ENCODE results near the gene FBXL17.
"Not testable (repeated sequence)": the region's sequence is repeated elsewhere in the genome, so short reads cannot be mapped to it uniquely, and the experiment has no call there.

FBXL17 gene

DNA sequence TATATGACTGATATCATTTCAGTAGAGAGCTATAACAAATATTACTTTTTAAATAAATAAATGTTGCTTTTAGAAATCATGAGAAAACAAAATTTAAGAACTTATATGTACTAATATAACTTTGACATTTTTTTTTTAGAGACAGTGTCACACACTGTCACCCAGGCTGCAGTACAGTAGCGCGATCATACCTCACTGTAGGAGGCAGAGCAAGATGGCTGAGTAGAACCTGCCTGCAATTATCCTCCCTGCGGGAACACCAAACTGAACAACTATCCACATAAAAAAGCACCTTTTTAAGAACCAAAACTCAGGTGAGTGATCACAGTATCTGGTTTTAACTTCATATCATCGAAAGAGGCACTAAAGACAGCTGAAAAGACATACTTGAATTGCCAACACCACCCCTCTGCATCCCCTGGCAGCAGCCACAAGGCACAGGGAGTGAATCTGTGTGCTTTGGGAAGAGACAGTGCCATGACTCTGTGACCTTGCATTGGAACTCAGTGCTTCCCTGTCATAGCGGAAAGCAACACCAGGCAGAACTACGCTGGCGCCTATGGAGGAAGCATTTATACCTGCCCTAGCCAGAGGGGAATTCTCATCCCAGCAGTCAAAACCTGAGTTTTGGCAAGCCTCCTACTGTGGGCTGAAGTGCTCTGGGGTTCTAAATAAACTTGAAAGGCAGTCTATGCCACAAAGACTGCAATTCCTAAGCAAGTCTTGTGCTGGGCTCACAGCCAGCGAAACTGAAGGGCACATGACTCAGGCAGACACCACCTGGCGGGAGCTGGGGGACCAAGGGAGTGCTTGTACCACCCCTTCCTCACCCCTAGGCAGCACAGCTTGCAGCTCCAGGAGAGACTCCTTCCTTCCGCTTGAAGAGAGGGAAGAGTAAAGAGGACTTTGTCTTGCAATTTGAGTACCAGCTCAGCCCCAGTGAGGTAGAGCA, 142.7 kb downstream of the FBXL17 start:
- peak; percentile 68 for DNase-seq

DNA sequence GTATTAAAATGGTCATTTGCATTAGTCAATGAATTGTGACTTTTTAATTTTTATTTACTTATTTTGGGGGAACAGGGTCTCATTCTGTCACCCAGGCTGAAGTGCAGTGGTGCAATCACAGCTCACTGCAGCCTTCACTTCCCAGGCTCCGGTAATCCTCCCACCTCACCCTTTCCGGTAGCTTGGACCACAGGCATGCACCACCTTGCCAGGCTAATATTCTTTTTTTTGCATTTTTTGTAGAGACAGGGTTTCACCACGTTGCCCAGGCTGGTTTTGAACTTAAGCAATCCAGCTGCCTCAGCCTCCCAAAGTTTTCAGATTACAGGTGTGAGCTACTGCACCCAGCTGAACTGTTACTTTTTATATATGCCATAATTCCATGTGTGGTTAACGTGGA, 143.4 kb downstream of the FBXL17 start:
- no peak for DNase-seq

DNA sequence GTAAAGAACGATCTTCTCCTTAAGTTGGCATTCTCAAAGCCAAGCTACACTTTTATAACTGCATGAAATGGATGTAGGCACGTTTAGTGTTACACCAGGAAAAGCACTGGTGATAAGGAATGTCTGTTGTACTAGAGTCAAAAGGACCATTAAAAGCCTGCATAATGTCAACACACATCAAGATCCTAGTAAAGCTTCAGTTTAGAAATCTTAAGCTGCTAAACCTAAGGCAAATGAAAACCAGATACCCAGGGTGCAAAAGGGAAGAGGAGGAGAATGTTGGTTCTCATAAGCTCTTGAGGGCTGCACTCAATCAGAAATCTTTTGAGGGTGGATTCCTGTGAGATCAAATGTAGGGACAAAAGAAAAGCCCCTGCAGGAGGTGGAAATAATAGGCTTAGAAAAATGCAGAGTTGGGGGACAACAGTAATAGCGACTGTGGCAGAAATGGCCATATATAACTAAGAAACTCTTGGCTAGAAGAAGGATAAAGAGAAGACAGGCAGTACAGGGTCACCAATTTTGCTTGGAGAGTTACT, 148.2 kb downstream of the FBXL17 start:
- DNase-seq: no peak

DNA sequence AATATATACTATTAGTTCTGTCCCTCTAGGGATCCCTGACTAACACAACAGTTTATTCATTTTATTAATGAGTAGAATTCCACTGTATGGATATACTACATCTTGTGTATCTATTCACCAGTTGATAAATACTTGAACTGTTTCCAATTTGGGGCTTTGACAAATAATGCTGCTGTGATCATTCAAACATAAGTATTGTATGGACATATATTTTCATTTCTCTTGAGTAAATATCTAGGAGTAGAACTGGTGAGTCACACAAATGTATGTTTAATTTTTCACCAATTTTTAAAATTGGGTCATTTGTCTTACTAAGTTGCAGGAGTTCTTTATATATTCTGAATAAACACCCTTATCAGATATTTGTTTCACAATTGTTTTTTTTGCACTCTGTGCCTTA, 149.1 kb downstream of the FBXL17 start:
- DNase-seq: no peak

DNA sequence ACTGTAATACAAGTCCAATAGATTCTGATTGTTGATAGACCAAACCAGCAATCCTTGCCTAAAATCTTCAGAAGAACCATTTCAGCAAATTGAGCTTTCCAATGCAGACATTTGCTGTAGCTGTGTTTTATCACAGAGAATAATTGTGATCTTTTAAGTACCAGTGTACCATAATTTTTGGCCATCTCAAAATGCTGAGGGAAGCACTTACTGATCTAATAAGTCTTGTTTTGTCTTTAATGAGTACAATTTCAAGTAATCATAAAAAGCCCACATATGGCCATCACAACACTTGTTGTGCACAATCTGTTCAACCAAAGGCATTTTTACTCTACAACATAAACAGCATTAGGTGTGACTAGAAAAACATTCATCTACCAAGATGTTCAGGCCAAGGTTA, 159.9 kb downstream of the FBXL17 start:
- DNase-seq: no peak

DNA sequence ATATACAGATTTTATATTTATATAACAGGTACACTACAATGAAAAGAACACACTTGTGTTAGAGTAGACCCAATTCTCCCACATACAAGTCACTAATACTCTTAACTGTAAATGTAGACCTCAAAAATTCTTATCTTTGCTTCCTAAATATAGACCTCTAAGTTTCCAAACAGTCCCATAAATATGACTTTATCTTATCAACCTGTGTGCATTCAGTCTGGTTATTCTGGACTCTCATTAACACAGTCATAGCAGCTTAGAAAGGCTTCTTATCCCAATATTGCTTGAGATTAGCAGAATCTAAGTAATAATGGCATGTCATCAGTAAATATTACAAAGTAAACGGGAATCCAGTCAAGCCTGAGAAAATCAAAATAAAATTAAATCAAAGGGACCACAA, 161.1 kb downstream of the FBXL17 start:
- no peak for DNase-seq

DNA sequence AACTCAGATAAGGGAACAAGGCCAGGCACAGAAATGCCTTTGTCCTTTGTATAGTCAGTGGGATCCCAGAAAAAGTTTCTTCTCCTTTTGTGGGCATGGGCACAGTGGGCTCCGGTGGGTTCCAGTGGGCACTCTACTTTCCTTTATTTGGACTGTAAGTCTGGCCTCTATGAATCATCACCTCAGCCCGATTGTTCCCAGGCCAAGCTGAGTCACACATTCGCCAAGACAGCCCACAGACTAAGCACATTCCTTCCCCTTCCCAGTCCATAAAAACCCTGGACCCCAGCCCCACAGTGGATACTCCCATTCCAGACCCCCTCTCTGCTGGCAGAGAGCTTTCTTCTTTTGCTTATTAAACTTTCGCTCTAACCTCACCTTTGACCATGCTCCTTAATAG, 165.0 kb downstream of the FBXL17 start:
- no peak for DNase-seq

DNA sequence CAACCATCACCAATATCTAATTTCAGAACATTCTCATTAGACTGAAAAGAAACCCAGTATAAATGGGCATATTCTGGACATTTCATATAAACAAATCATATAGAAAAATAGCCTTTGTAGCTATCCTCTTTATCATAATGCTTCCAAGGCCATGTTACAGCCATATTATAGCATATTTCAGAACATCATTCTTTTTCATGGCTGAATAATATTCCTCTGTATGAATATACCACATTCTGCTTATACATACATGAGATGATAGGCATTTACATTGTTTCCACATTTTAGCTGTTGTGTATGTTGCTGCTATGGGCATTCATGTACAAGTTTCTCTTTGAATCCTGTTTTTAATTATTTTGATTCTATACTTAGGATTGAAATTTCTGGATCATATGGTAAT, 167.0 kb downstream of the FBXL17 start:
- no peak for DNase-seq

DNA sequence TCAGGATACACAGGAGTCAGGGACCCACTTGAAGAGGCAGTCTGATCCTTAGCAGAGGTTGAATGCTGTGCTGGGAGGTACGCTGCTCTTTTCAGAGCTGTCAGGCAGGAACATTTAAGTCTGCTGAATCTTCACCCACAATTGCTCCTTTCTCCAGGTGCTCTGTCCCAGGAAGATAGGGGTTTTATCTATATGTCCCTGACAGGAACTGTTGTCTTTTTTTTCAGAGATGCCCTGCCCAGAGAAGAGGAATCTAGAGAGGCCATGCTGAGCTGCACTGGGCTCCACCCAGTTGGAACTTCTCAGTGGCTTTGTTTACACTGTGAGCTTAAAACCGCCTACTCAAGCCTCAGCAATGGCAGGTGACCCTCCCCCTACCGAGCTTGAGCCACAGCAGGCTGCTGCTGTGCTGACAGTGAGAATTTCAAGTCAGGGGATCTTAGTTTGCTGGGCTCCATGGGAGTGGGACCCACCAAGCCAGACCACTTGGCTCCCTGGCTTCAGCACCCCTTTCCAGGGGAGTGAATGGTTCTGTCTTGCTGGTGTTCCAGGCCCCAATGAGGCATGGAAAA, 169.0 kb downstream of the FBXL17 start:
- peak; percentile 26 for DNase-seq

DNA sequence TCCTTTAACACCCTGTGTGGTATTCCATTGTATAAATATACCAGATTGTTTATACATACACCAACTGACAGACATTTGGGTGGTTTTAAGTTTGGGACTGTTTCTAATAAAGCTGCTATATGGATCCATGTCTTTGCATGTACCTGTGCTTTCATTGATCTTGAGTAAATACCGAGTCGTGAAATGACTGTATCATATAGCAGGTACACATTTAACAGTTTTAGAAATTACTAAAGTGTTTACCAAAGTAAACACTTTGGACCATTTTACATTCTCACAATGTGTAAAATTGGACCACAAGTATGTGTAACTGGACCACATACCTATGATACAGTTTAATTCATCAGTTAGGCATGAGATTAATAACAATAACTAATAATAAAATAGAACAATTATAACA, 175.2 kb downstream of the FBXL17 start:
- no peak for DNase-seq

DNA sequence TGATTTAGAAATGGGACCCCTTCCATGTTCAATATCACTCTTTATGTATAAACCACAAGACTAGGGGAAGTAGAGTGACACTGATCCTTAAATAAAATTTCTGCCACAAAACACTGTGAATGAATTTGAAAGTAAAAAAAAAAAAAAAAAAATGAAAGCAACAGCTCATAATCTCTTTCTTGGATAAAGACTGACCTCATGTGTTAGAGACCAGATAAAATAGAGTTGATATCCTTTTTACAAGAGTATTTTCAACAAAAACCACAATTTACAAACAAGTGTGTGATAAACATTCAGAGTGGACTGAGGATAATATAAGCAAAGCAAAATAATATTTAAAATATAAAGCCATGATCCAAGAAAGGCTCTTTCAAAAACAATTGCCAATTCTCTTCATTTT, 180.2 kb downstream of the FBXL17 start:
- peak; percentile 17 for DNase-seq

DNA sequence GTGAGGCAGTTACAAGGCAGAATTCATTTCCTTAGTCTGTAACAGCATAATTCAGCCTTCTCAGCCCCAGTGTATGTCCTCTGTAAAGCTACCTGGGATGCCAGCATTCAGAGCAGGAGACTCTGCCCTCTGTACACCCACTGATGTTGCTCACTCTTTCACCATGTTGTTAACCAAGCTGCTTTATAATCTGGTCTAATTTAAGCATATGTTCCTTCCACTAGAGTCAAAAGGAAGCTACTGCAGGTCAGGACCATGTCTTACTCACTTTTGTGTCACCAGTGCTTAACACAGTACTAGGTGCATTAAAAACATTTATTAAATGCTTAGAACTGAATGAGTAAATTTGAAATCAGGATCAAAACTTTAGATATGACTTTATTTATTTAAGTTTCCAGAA, 185.6 kb downstream of the FBXL17 start:
- no peak for DNase-seq

DNA sequence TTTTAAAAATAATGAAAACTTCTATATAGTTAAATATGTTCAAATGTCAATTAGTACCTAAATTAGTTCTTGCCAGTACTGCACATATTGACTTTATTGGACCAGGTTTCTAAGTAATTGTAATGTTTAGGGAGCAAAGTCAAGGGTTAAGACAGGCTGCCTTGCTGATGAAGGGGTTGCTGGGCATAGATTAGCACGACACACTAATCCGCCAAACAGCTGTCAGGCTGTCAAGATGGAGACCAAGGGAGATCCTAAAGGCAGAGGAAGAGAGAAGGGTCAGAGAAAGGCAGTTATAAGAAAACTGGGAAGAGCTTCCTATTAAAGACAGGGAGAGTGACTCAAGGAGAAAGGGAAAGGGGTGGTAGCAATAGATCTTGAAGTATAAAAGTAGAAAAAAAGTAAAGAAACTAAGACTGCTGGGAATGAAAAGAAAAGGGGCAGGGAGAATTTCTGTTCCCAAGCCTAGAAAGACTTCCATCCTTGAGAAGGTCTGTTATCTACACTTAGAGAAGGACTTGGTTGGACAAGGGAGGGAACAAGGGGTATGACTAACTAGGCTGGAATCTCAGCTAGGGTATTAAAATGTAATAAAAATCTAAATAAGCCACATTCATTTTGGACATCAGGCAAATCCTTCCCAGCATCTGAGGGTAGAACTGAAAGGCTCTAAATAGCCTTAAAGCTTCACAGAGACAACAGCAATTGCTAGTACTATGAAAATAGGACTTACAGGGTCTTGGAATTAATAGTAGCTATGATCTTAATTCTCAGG, 188.7 kb downstream of the FBXL17 start:
- DNase-seq: no peak

DNA sequence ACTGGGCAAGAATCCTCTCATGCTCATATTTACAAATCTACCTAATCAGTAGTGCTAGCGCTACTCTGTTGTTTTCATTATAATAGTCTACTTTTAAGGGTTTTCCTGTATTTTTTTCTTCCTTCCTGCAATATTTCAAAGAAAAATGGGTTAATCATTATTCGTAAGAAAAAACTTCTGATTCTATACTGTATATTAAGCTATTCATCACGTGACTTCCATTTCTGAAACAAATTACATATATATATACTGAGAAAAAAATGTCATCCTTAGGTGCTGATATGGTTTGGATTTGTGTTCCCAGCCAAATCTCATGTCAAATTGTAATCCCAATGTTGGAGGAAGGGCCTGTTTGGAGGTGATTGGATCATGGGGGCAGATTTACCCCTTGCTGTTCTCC, 197.0 kb downstream of the FBXL17 start:
- DNase-seq: no peak

DNA sequence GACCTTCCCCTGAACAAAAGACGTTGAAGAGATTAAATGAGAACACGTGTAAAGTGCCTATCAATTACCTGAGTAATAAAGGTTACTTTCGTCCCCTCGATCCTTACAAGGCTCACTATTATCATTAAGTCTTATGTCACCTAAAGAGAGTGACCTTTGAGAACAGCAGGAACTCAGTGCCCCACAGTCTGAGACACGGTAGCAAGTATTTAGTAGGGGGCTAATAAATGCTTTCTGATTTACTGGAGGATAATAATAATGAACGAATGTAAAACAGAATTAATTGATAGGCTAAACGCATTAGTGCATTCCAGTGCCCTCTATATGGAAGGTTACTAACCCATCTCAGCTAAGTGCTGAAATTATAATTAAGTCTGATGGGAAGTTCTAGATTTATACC, 199.9 kb downstream of the FBXL17 start:
- no peak for DNase-seq

DNA sequence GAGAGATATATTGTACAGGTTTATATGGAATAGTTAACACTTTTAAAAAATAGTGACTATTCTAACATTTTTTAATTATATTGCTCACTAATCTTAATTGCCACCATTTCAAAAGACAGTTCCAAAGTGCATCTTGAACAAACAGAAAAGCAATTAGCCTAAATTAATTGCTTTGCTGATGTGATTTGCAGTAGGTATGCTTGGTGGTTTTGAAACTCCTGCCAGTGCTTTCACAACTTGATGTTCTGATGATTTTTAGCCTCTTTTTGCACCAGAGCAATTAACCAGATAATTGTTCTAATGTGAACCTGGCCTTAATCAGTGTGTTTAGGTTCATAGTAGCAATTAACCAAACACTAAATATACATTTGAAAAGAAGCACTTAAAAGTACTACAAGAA, 207.6 kb downstream of the FBXL17 start:
- DNase-seq: no peak

DNA sequence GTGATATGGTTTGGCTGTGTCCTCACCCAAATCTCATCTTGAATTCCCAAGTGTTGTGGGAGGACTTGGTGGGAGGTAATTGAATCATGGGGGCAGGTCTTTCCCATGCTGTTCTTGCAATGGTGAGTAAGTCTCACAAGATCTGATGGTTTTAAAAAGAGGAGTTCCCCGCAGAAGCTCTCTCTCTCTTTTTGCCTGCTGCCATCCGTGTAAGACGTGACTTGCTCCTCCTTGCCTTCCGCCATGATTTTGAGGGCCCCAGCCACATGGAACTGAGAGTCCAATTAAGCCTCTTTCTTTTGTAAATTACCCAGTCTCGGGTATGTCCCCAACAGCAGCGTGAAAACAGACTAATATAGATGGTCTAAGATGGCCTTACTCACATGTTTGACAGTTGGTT, 210.1 kb downstream of the FBXL17 start:
- DNase-seq: no peak

DNA sequence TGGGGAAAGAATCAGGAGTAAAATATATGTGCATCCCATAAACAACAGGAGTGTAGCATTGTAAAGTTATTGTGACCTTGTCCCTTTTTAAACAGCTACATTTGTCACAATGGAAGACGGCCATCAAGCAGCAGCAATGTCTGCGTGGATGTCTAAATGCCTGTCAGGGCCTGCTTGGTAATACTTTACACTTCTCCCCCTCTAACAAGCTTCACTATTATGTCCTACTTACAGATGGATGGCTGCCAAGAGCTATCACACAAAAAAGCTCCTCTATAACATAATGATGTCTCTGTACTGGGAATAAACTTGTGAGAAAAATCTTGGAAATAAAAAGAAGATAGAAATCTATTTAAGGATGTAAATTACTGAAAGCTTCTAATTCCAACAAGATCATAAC, 213.0 kb downstream of the FBXL17 start:
- peak; percentile 58 for DNase-seq

DNA sequence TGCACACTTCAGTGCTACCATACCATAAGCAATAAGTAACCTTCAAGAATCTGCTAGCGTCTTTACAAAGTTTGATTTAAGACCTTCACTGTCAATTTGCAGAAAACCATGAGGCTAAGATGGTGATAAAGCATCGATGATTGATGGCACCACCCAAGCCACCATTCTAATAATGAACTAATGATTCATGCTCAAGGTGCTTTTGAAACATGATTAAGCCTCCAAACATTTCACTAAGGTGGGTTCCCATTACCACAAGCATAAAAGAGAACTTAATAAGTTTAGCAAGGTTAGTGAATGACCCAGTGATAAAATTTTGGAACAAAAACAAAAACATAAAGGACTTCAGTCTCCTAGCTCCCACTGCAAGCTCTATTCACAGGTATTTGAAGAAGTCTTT, 214.7 kb downstream of the FBXL17 start:
- DNase-seq: no peak

DNA sequence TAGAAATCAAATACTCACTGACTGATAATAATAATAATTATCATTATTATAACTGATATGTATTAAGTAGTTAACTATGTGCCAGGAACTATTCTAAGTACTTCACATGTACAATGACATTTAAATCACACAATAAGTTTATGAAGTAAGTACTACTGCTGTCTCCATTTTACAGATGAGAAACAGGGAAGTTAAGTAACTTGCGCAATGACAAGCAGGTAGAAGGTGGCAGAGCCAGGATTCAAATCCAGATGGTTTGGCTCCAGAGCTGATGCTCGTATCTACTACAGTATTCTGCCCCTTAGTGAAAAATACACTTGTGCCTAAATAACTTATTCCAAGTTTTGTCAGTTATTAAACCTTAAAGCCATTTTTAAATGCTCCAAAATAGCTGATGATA, 217.3 kb downstream of the FBXL17 start:
- no peak for DNase-seq

DNA sequence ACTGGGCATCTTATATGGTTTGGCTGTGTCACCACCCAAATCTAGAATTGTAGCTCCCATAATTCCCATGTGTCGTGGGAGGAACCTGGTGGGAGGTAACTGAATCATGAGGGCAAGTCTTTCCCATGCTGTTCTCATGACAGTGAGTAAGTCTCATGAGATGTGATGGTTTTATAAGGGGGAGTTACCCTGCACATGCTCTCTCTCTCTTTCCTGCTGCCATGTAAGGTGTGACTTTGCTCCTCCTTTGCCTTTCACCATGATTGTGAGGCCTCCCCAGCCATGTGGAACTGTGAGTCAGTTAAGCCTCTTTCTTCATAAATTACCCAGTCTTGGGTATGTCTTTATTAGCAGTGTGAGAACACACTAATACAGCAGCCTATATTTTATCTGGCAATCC, 229.0 kb downstream of the FBXL17 start:
- DNase-seq: not testable (repeated sequence)

DNA sequence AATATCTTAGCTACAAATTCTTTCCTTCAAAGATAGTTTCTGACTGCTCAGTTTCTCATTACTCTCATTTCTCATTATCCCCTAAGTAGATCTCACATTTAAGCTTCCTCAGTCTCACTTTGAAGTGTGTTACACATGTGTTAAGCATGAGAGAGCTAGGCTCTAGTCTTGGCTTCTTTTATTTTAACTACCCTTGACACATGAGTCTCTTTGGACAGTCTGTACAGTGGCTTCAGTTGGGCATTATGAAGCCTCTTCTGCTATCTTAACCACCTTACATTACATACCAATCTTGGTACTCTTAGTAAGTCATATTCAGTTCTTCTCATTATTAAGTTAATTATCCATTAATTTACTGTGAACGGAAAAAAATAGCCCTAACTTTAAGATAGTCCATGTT, 232.5 kb downstream of the FBXL17 start:
- no peak for DNase-seq

DNA sequence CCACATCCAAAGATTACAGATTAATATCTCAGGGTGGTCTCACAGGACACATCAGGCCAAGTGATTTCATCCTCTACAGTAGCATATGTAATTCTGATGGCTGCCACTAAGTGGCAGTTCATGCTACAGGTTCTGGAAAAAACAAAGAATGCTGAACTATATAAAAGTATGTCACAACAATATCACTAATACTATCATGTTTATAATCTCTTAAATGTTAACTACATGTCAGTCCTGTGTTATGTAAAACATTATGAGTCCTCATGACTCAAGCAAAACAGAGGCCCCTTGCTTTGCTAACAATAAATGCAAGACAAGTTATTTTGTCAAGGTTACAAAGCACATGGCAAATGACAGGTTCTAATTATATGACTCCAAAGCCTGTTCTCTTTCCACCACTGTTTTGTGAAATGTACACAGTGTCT, 233.2 kb downstream of the FBXL17 start:
- peak; percentile 8 for DNase-seq

DNA sequence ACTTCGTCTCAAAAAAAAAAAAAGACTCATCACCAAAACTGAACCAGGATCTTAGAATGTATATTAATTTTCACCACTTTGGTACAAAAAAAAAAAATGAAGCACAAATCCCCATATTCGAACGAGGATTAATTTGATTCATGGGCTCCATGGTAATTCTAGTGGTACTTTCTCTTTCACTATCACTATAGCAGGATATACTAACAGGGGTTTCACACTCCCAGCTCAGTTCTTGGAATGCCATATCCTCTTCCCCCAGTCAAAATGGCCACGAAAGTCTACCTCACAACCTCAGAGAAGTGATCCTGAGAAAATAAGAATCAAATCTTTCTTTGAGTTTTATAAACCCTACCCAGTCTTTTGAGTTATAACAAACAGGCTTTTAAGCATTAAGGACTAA, 235.7 kb downstream of the FBXL17 start:
- no peak for DNase-seq

Data from NCI-H2171 treated with DMSO at 0.1 percent for 48 hours (cell line).